Lower leg skin (tissue), 4 donors: Measurements from ENCODE around the gene PCED1B. TPM values are rescaled to one million over a fixed set of nuclear protein-coding genes. Genes with fewer than 3 reads are reported as not detected.

Experiments used
- DNase-seq, 2 donors: peaks; one replicate each; pipeline ENCODE4 v3.0.0-alpha.2; 2019; ENCODE audit warnings: low spot score in 2 of 2
- H3K4me3 ChIP-seq: fragments of 200-600 bp; sonication (generic); 2 replicates; pipeline ENCODE4 v1.5.1; 2017; ENCODE audit warnings: mild to moderate bottlenecking, low read depth; ENCODE audit not compliant: poor library complexity, severe bottlenecking
- POLR2A ChIP-seq, 2 donors: fragments of 450-650 bp; IDR thresholded peaks; one replicate each; pipeline ENCODE4 v1.6.1; 2016 to 2017; ENCODE audit warnings: antibody characterized with exemption in 2 of 2, mild to moderate bottlenecking in 1 of 2, moderate library complexity in 1 of 2
- WGBS, 2 donors: methylation state at CpG; one replicate each; pipeline ENCODE4 v1.1.5; 2018; 5-methylcytosine and 5-hydroxymethylcytosine counted together
- intact Hi-C: fragments of 100-400 bp; cut with DNase I; formaldehyde crosslinking; loops from one replicate; pipeline ENCODE4 v1.15.0; 2023; ENCODE audit warnings: low total_unique reads
- total RNA-seq, 4 donors: library from RNA; depleted of rRNA; stranded (reverse); fragments of >200 nt; gene quantifications; one replicate each; pipeline ENCODE4 v1.1.0, GENCODE V29; 2016
- TF ChIP-seq, protein P1 (sequence below), 3 donors: fragments of 450-650 bp; IDR thresholded peaks; one replicate each; pipeline ENCODE4 v1.5.1; 2016; ENCODE audit warnings: antibody characterized with exemption in 3 of 3, mild to moderate bottlenecking in 3 of 3, moderate library complexity in 2 of 3

PCED1B gene
- total RNA-seq, 4 donors from 2014 or later: 0.23 to 3.0 (median 0.73) TPM

DNA sequence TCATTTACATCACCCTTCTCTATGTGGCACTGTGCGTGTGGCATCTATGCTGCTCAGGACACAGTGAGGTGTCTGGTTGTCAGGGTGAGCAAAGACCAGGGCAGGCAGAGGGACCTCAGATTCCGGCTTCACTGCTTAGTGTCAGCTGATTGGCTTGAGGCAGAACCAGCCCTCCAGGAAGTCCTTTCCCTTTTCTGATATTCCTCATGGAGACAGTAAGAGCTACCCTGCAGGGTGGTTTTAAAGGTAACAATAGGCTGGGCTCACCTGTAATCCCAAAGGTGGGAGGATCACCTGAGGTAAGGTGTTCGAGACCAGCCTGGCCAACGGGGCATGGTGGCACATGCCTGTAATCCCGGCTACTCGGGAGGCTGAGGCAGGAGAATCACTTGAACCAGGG is 129.6 kb downstream of the PCED1B start:
- DNase-seq: no peak
- intact Hi-C loops: loop anchor here (5.0 kb wide), 1 partner anchor 743 kb away; no protein-coding TSS in a partner anchor
- WGBS, 2 donors: 87 to 97% methylated on average over 6 of the region's 6 CpGs
- no peak overlapping the region for H3K4me3 ChIP-seq
- TF ChIP-seq POLR2A (IDR thresholded peaks at IDR 0.05): no peak
- TF ChIP-seq, protein P1, sequence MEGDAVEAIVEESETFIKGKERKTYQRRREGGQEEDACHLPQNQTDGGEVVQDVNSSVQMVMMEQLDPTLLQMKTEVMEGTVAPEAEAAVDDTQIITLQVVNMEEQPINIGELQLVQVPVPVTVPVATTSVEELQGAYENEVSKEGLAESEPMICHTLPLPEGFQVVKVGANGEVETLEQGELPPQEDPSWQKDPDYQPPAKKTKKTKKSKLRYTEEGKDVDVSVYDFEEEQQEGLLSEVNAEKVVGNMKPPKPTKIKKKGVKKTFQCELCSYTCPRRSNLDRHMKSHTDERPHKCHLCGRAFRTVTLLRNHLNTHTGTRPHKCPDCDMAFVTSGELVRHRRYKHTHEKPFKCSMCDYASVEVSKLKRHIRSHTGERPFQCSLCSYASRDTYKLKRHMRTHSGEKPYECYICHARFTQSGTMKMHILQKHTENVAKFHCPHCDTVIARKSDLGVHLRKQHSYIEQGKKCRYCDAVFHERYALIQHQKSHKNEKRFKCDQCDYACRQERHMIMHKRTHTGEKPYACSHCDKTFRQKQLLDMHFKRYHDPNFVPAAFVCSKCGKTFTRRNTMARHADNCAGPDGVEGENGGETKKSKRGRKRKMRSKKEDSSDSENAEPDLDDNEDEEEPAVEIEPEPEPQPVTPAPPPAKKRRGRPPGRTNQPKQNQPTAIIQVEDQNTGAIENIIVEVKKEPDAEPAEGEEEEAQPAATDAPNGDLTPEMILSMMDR (IDR thresholded peaks at IDR 0.05): no peak

DNA sequence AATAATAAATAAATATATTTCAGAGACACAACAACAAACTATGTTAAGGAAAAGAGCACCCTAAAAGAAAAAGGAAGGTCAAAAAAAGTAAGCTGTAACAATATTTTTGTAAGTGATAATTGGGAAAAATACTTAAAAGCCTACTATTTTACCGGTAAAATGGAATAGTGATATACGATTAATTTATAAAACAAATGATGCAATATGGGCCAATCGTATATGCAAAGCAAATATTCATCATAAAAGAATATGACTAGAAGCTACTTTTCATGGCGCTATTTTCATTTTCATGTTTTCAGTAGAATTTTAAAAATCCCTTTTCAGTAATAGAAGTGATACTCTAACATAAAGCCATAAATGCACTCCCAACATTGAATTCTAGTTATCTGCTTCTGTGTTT is 131.4 kb downstream of the PCED1B start:
- intact Hi-C loops: no loop called here
- H3K4me3 ChIP-seq: no peak overlapping the region
- 97% methylated on average over 4 of the region's 4 CpGs for WGBS, 2 donors
- DNase-seq: no peak
- no peak for TF ChIP-seq POLR2A (IDR thresholded peaks at IDR 0.05)
- TF ChIP-seq, protein P1 (IDR thresholded peaks at IDR 0.05): no peak

DNA sequence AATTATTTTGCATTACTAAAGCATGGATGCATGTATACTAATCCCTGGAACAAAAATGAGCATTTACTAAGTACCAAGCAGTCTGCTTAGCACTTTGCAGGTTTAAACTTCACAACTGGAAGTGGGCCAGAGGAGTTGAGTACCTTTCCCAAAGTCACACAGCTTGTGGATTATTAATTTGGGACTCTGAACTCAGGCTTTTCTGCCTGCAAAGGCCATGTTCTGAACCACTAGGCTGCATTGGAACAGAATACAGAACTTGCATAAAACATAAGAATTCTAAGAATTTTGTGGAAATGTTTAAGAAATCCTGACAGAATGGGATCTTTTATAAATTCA is 133.2 kb downstream of the PCED1B start:
- intact Hi-C loops: no loop called here
- TF ChIP-seq, protein P1 (IDR thresholded peaks at IDR 0.05): no peak
- TF ChIP-seq POLR2A (IDR thresholded peaks at IDR 0.05): no peak
- H3K4me3 ChIP-seq: no peak overlapping the region

DNA sequence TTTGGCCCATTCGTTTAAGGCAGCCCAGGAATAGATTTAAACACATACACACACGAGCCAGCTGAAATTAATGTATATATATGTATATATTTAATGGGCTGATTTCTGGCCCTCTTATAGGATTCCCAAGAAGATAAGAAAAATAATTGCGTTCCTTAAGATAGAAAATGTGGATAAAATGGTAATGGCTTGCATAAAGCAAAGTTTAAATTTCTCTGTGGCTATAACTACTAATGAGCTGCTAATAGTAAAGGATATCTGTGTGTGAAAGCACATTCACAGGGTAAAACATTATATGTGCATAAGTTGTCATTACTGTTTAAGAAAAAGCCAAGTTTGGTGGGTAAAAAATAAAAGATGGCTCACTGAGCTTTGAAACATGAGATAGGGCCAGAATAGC is 134.0 kb downstream of the PCED1B start:
- no peak for TF ChIP-seq POLR2A (IDR thresholded peaks at IDR 0.05)
- TF ChIP-seq, protein P1 (IDR thresholded peaks at IDR 0.05): no peak
- H3K4me3 ChIP-seq: no peak overlapping the region
- 80 to 83% methylated on average over 3 of the region's 3 CpGs for WGBS, 2 donors

More for the DNA sequence above, 133.2 kb downstream of the PCED1B start:
- no peak for DNase-seq

DNA sequence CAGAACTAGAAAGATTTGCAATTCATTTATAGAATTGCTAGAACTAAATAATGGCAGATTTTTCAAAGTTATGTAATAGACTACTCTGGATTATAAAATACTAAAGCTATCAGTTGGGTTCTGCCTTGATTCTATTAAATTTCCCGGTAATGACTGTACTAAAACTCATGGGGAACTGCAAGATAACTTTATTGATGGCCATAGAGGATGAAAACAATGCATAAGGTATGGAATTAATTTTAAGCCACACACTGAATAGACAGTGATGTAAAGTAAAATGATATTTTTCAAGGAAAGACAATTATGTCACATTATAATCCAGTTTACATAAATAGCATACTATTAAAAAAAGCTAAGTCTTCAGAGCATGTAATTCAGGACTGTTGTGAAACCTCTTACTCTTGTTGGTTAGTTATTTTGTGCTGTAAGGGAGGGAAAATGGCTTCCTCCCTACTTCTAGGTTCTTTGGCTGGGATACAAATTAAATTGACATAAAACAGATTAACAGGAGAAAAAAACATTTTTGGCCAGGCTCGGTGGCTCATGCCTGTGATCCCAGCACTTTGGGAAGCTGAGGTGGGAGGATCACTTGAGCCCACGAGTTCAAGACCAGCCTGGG is 134.7 kb downstream of the PCED1B start:
- TF ChIP-seq, protein P1 (IDR thresholded peaks at IDR 0.05): no peak
- no peak for TF ChIP-seq POLR2A (IDR thresholded peaks at IDR 0.05)
- WGBS, 2 donors: 79 to 80% methylated on average over 3 of the region's 3 CpGs

More for the DNA sequence above, 134.0 kb downstream of the PCED1B start:
- intact Hi-C loops: no loop called here
- DNase-seq: no peak

DNA sequence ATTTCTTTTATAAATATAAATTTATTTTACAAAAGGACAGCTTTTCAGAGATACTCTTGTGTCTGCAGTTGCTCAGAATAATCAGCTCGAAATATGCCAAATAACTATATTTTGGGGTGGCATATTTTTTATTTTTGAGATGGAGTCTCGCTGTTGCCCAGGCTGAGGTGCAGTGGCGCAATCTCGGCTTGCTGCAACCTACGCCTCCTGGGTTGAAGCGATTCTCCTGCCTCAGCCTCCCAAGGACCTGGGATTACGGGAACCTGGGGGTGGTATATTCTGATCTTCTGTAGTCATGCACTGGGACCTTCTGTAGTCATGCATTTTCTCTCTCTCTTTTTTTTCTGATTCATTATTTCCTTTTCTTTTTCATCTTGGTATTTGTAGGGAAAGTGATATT is 135.3 kb downstream of the PCED1B start:
- H3K4me3 ChIP-seq: no peak overlapping the region

More for the DNA sequence above, 134.7 kb downstream of the PCED1B start:
- intact Hi-C loops: no loop called here
- H3K4me3 ChIP-seq: no peak overlapping the region
- DNase-seq: no peak

More for the DNA sequence above, 135.3 kb downstream of the PCED1B start:
- intact Hi-C loops: no loop called here
- TF ChIP-seq, protein P1 (IDR thresholded peaks at IDR 0.05): no peak
- DNase-seq: no peak
- whole genome bisulfite sequencing, 2 donors: 91 to 96% methylated on average over 7 of the region's 7 CpGs
